ENCODE results near the gene P2RY13.

Gene P2RY13

DNA sequence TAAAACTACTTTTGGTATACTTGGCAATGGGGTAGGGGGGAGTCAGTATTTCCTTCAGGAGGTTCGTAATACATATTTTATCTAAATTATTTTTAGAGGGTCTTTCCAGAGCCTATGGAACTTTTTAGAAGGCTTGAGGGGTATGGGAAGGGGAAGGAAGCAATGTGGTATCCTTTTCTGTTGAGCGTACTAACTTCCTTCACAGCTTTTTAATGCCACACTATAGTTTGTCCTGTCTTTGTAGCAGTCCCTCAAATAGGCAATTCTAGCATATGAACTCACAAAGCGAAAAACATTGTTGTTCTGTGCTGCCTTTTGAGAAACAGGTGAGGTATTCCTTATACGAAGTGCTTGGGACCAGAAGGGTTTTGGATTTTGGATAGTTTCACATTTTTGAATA, 22.3 kb upstream of the P2RY13 start:
- ATAC-seq, result no peak
- no peak for TF ChIP-seq ZFP30 (CRISPR knock-in tag; IDR thresholded peaks at IDR 0.05)

- no peak for ATAC-seq
Observed at GRCh38 chr3:151351219-151351618, 21.9 kb upstream of the P2RY13 start.

DNA sequence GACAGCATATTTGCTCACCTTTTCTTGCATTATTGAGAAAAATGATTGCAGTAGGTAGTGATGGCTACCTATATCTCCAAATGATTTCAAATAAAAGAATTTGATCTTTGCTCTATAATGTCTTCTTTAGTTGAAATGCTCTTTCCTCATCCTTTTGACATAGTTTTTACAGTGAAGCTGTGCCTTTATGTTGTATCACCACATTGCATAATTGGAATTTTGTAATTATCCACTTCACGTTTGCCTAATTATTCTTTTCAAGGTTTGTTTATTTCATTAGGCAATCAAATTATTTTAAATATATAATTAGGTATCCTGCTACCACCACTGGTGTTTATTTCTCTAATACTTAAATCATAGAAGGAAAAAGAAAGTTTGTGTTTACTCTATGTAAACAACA, 21.3 kb upstream of the P2RY13 start:
- no peak for ATAC-seq
- no peak for TF ChIP-seq RARB (CRISPR knock-in tag; IDR thresholded peaks at IDR 0.05)
- TF ChIP-seq CSRNP3 (CRISPR knock-in tag; IDR thresholded peaks at IDR 0.05), result no peak
- TF ChIP-seq GLIS3 (CRISPR knock-in tag; IDR thresholded peaks at IDR 0.05), result no peak
- no peak for TF ChIP-seq ISL1 (CRISPR knock-in tag; IDR thresholded peaks at IDR 0.05)
- TF ChIP-seq ZNF70 (CRISPR knock-in tag; IDR thresholded peaks at IDR 0.05), result no peak
- TF ChIP-seq PPARA (CRISPR knock-in tag; IDR thresholded peaks at IDR 0.05; ENCODE audit: borderline replicate concordance), result no peak
- TF ChIP-seq ZC3H10 (CRISPR knock-in tag; IDR thresholded peaks at IDR 0.05), result no peak
- no peak for TF ChIP-seq ZNF565 (CRISPR knock-in tag; conservative IDR thresholded peaks at IDR 0.05; ENCODE audit: low read depth)
- no peak for TF ChIP-seq ZFP30 (CRISPR knock-in tag; IDR thresholded peaks at IDR 0.05)

More at GRCh38 chr3:151351219-151351618, 21.9 kb upstream of the P2RY13 start:
- TF ChIP-seq, protein P1, sequence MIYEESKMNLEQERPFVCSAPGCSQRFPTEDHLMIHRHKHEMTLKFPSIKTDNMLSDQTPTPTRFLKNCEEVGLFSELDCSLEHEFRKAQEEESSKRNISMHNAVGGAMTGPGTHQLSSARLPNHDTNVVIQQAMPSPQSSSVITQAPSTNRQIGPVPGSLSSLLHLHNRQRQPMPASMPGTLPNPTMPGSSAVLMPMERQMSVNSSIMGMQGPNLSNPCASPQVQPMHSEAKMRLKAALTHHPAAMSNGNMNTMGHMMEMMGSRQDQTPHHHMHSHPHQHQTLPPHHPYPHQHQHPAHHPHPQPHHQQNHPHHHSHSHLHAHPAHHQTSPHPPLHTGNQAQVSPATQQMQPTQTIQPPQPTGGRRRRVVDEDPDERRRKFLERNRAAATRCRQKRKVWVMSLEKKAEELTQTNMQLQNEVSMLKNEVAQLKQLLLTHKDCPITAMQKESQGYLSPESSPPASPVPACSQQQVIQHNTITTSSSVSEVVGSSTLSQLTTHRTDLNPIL (CRISPR knock-in tag; IDR thresholded peaks at IDR 0.05; ENCODE audit: low read depth), result no peak
- TF ChIP-seq RARB (CRISPR knock-in tag; IDR thresholded peaks at IDR 0.05), result no peak
- TF ChIP-seq PPARA (CRISPR knock-in tag; IDR thresholded peaks at IDR 0.05; ENCODE audit: borderline replicate concordance), result no peak
- TF ChIP-seq TSHZ2 (CRISPR knock-in tag; IDR thresholded peaks at IDR 0.05), result no peak
- TF ChIP-seq OSR1 (CRISPR knock-in tag; IDR thresholded peaks at IDR 0.05), result no peak
- TF ChIP-seq ESRRG (CRISPR knock-in tag; IDR thresholded peaks at IDR 0.05), result no peak
- no peak for TF ChIP-seq CSRNP3 (CRISPR knock-in tag; IDR thresholded peaks at IDR 0.05)
- no peak for TF ChIP-seq CSDC2 (CRISPR knock-in tag; IDR thresholded peaks at IDR 0.05)
- no peak for TF ChIP-seq SNAI2 (CRISPR knock-in tag; IDR thresholded peaks at IDR 0.05)
- no peak for TF ChIP-seq ZFP30 (CRISPR knock-in tag; IDR thresholded peaks at IDR 0.05)
- TF ChIP-seq TOX (CRISPR knock-in tag; IDR thresholded peaks at IDR 0.05; ENCODE audit: borderline replicate concordance), result no peak

- no peak for TF ChIP-seq ZC3H10 (CRISPR knock-in tag; IDR thresholded peaks at IDR 0.05)
- TF ChIP-seq ZNF70 (CRISPR knock-in tag; IDR thresholded peaks at IDR 0.05), result no peak
- ATAC-seq, result no peak
Observed at GRCh38 chr3:151347432-151347831, 18.1 kb upstream of the P2RY13 start.

- TF ChIP-seq SNAI2 (CRISPR knock-in tag; IDR thresholded peaks at IDR 0.05) (no peak), GLIS3 (CRISPR knock-in tag; IDR thresholded peaks at IDR 0.05) (no peak), ZC3H10 (CRISPR knock-in tag; IDR thresholded peaks at IDR 0.05) (no peak), TSHZ2 (CRISPR knock-in tag; IDR thresholded peaks at IDR 0.05) (no peak), ISL1 (CRISPR knock-in tag; IDR thresholded peaks at IDR 0.05) (no peak), CSDC2 (CRISPR knock-in tag; IDR thresholded peaks at IDR 0.05) (no peak), OSR1 (CRISPR knock-in tag; IDR thresholded peaks at IDR 0.05) (no peak), ESRRG (CRISPR knock-in tag; IDR thresholded peaks at IDR 0.05) (no peak), ZFP3 (CRISPR knock-in tag; IDR thresholded peaks at IDR 0.05) (no peak), TOX (CRISPR knock-in tag; IDR thresholded peaks at IDR 0.05; ENCODE audit: borderline replicate concordance) (no peak), ZNF565 (CRISPR knock-in tag; conservative IDR thresholded peaks at IDR 0.05; ENCODE audit: low read depth) (no peak)
- TF ChIP-seq, protein P1 (CRISPR knock-in tag; IDR thresholded peaks at IDR 0.05; ENCODE audit: low read depth), result no peak
- ATAC-seq, result no peak
Observed at GRCh38 chr3:151346292-151346691, 16.9 kb upstream of the P2RY13 start.
